T-helper 17 cell (primary cell): ENCODE measurements around the gene ATP10B. TPM values are rescaled to one million over a fixed set of nuclear protein-coding genes. Genes with fewer than 3 reads are reported as not detected.

Experiments used
- ATAC-seq: fragments of 150-1000 bp; cut with Tn5 transposase; 2 replicates; pipeline ENCODE4 v1.10.0; 2021; ENCODE audit warnings: mild to moderate bottlenecking, moderate library complexity
- DNase-seq, 3 donors: peaks; one replicate each; pipeline versions ENCODE4 v3.0.0 to v3.0.0-alpha.2; 2020 to 2021
- H3K9me3 ChIP-seq: one replicate; pipeline ENCODE4 v1.7.0; 2013; ENCODE audit warnings: low read length, mild to moderate bottlenecking; ENCODE audit not compliant: control insufficient read depth, poor library complexity, severe bottlenecking
- H3K27ac Mint-ChIP-seq: one replicate; pipeline ENCODE4 v1.8.0; 2022; ENCODE audit warnings: mild to moderate bottlenecking, moderate library complexity, mixed read lengths
- H3K27me3 Mint-ChIP-seq: one replicate; pipeline ENCODE4 v1.8.0; 2022; ENCODE audit warnings: mixed read lengths
- H3K36me3 Mint-ChIP-seq: one replicate; pipeline ENCODE4 v1.8.0; 2022; ENCODE audit warnings: low read depth, mixed read lengths
- H3K4me1 Mint-ChIP-seq: one replicate; pipeline ENCODE4 v1.8.0; 2022; ENCODE audit warnings: mild to moderate bottlenecking, mixed read lengths
- H3K4me3 Mint-ChIP-seq: one replicate; pipeline ENCODE4 v1.8.0; 2022; ENCODE audit warnings: mild to moderate bottlenecking, moderate library complexity, mixed read lengths
- total RNA-seq, 4 donors: library from RNA in 2 of 4; stranded (reverse) in 2 of 4; gene quantifications; one replicate each; pipeline ENCODE4 v1.2.3 and lab custom pipeline; 2022 to 2026

The ATP10B gene
- total RNA-seq, 2 donors from 2014 or later: not detected

DNA sequence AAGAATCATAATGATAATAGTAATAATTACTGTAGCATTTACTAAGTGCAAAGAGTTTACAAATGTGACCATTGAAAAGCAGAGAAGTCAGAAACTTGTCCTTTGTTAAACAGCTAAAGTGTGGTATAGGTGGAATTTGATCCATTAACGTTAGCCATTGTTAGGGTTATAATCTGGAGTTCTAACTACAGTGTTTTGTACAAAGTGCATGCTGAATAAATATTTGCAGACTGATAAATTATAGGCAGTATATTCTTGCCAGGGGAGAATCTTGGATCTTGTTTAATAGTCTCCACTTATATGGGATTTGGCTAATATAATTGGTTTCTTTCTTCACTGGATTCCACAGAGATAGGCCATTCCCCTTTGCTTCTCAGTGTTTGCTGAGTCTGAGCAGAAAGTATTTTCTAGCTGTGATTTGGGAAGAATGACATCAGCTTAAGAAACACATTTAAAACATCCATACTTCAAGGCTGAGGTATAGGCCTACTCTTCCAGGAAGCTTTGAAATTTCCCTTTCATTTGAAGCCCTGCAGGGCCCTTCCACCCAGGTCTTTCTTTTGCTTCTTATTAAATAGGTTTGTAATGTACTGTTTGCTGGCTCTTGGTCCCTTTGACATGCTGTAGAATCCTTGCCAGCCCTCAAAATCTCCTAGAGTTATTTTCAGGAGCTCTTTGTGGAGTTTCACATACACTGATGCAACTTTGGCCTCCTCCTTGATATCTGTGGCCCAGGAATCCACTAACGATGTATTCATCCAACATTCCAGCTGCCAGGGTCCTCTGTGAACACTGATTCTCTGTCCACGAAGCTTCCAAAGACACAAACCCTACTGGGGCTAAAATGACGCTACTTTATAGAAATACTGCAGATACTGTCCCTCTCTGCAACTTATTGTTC, 51.4 kb downstream of the ATP10B start:
- Mint-ChIP-seq H3K4me3 (no peak overlapping the region), H3K27me3 (peaks cover 11% of the 10 kb centered on the region), H3K27ac (no peak overlapping the region), H3K4me1 (no peaks in the 10 kb centered on the region), H3K36me3 (no peaks in the 10 kb centered on the region)
- ATAC-seq (no peak), DNase-seq (no peak)
- no peaks in the 10 kb centered on the region for H3K9me3 ChIP-seq

- H3K36me3 Mint-ChIP-seq: no peaks in the 10 kb centered on the region
- no peaks in the 10 kb centered on the region for H3K4me1 Mint-ChIP-seq
- ATAC-seq (no peak), DNase-seq (no peak)
- H3K27ac Mint-ChIP-seq: no peak overlapping the region
- no peak overlapping the region for H3K4me3 Mint-ChIP-seq
- peaks cover 7% of the 10 kb centered on the region for H3K27me3 Mint-ChIP-seq
- no peaks in the 10 kb centered on the region for H3K9me3 ChIP-seq
Measured at GRCh38 chr5:160799184-160799583, 52.8 kb downstream of the ATP10B start.

- DNase-seq (no peak), ATAC-seq (no peak)
- Mint-ChIP-seq H3K27me3 (peaks cover 7% of the 10 kb centered on the region), H3K36me3 (no peaks in the 10 kb centered on the region), H3K4me3 (no peak overlapping the region), H3K27ac (no peak overlapping the region), H3K4me1 (no peaks in the 10 kb centered on the region)
- no peaks in the 10 kb centered on the region for H3K9me3 ChIP-seq
Measured at GRCh38 chr5:160797020-160797419, 55.0 kb downstream of the ATP10B start.

- Mint-ChIP-seq H3K36me3 (no peaks in the 10 kb centered on the region), H3K27ac (no peak overlapping the region)
- H3K9me3 ChIP-seq: no peaks in the 10 kb centered on the region
Measured at GRCh38 chr5:160793530-160793899, 58.5 kb downstream of the ATP10B start.

DNA sequence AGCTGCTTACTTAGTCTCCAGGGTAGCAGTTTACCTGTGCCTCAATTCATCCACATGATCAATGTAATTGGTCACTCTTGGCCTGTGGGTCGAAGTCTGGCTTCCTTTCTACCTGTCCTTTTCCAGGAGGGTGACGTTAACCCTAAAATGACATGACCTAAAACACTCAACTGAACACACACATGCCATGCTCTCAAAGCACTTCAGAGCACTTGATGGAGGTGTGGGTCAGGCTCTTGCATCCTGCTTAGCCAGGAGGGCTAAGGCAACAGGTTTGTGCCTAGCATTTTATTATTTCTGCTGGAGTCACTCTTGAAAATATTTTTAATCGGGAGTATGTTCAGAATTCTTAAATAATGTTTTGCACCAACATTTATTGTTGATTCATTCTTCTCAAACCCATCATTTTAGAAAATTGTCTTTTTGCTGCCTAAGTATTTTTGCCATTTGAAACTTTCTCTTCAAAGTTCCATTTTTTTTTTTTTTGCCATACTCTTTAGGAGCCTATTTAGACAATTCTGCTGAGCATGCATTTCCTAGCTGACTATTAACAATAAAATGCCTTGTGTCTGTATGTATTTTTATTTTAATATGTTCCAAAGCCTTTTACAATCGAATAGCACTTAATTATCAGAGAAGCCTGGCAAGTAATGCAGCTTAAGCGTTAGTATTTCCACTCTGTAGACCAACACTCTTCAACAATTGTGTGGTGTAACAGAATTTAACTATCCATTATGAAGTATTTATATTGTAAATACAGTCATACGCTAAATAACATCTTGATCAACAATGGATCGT, 59.1 kb downstream of the ATP10B start:
- ATAC-seq: no peak
- Mint-ChIP-seq H3K36me3 (no peaks in the 10 kb centered on the region), H3K4me1 (no peaks in the 10 kb centered on the region), H3K27ac (no peak overlapping the region), H3K27me3 (peaks cover 8% of the 10 kb centered on the region), H3K4me3 (no peak overlapping the region)
- no peaks in the 10 kb centered on the region for H3K9me3 ChIP-seq
- DNase-seq: no peak

More at GRCh38 chr5:160793530-160793899, 58.5 kb downstream of the ATP10B start:
- DNase-seq: no peak
- no peaks in the 10 kb centered on the region for H3K4me1 Mint-ChIP-seq
- ATAC-seq: no peak
- H3K27me3 Mint-ChIP-seq: peaks cover 2% of the 10 kb centered on the region
- H3K4me3 Mint-ChIP-seq: no peak overlapping the region

DNA sequence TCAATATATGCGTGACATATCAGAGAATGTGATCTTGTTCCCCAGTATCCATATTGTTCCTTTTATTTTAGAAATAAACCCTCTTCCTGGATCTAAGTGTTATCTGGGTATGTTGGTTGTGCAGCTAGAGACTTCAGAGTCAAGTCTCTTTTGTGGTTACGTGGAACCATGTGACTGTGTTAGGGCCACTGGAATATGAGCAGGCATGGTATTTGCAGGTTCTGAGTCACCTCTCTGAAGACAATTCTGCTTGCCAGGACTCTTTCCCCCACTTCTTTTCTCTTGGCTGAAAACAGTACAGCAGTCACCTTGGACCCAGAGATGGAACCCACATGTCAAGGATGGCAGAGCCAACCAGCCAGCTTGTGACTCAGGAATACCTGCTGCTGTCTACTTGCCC, 59.7 kb downstream of the ATP10B start:
- no peaks in the 10 kb centered on the region for H3K36me3 Mint-ChIP-seq
- peaks cover 9% of the 10 kb centered on the region for H3K27me3 Mint-ChIP-seq
- no peaks in the 10 kb centered on the region for H3K9me3 ChIP-seq
- no peak overlapping the region for H3K4me3 Mint-ChIP-seq
- no peak overlapping the region for H3K27ac Mint-ChIP-seq
- ATAC-seq: no peak
- DNase-seq: no peak
- H3K4me1 Mint-ChIP-seq: no peaks in the 10 kb centered on the region

GRCh38 chr5:160789219-160789859, 62.7 kb downstream of the ATP10B start:
- no peaks in the 10 kb centered on the region for H3K9me3 ChIP-seq
- ATAC-seq: no peak
- H3K4me3 Mint-ChIP-seq: no peak overlapping the region
- no peak for DNase-seq
- no peak overlapping the region for H3K27ac Mint-ChIP-seq
- peaks cover 20% of the 10 kb centered on the region for H3K27me3 Mint-ChIP-seq
- H3K36me3 Mint-ChIP-seq: no peaks in the 10 kb centered on the region
- H3K4me1 Mint-ChIP-seq: no peaks in the 10 kb centered on the region

DNA sequence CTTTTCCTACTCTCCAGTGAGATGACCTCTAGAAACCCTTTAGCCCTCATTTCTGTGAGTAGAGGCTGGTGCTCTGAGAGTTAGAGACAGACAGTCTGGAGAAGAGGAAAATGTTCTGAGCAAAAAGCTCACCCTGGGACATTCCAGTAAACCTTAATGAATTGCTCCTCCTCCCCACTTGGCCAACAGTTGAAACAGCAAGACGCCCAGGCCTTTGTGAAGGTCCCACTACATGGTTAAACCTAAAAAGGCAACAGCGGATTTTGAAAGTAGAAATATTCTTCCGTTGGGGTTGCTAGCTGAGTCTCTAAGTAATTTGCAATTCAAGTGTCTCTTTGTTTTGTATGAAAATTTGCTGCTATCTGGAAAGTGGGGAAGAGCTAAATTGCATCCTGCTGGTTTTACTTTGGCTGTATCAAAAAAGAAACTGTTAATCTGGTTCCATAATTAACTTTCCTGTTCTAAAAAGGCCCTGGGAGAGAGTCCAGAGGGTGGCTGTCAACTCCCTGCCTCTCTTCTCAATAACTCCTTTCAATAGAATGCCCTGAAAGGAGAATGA, 63.8 kb downstream of the ATP10B start:
- Mint-ChIP-seq H3K4me1 (no peaks in the 10 kb centered on the region), H3K27me3 (peaks cover 20% of the 10 kb centered on the region), H3K27ac (no peak overlapping the region), H3K4me3 (no peak overlapping the region), H3K36me3 (no peaks in the 10 kb centered on the region)
- no peaks in the 10 kb centered on the region for H3K9me3 ChIP-seq
- ATAC-seq (no peak), DNase-seq (no peak)

DNA sequence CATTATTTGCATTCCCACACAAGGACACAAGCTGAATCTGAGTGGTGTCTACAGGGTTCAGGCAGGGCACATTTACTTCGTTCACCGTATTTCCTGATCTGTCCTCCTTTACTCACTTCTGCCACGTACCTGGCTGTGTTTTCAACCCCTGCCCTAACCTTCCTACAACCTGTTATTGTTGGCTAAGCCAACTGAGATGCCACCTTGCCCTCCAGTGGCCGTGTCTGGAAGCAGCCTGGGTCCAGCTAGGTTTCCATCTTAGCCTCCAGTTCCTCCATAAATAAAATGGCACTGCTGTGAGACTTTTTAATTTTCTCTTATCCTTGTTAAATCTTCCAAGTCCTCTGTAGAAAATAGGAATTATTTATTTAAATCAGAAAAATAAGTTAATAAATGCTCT, 64.8 kb downstream of the ATP10B start:
- DNase-seq: no peak
- Mint-ChIP-seq H3K4me1 (no peaks in the 10 kb centered on the region), H3K27ac (no peak overlapping the region), H3K36me3 (no peaks in the 10 kb centered on the region), H3K27me3 (peaks cover 20% of the 10 kb centered on the region), H3K4me3 (no peak overlapping the region)
- H3K9me3 ChIP-seq: no peaks in the 10 kb centered on the region
- ATAC-seq: peak; percentile 39

DNA sequence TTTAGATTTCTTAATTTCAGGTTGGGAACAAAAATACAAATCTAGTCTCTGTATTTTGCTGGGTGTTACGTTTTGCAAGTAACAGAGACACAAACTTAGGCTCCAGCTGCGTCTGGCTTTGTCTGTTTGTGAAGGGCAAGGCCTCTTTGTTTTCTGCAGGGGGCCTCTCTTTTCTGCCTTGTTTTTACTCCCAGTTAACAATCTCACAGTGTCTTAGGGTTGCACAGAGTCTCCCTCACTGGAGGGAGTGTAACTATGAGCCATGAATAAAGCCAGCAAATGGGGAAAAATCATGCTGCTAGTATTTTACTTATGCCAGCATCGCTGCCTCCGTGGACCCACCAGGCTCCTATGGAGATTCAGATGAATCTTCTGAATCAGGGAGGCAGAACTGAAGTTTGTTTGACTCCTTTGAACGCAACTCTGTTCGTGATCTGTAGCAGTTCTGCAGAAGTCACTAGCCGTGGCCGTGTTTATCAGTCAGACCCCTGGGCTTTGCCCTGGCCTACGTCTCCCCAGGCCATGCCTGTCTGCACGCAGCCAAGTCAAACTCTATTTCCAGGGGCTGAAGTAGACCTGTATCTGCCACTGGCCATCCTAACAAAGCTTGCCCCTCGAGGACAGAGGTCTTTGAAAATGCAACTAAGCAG, 77.2 kb downstream of the ATP10B start:
- no peak overlapping the region for H3K4me3 Mint-ChIP-seq
- H3K36me3 Mint-ChIP-seq: no peaks in the 10 kb centered on the region

DNA sequence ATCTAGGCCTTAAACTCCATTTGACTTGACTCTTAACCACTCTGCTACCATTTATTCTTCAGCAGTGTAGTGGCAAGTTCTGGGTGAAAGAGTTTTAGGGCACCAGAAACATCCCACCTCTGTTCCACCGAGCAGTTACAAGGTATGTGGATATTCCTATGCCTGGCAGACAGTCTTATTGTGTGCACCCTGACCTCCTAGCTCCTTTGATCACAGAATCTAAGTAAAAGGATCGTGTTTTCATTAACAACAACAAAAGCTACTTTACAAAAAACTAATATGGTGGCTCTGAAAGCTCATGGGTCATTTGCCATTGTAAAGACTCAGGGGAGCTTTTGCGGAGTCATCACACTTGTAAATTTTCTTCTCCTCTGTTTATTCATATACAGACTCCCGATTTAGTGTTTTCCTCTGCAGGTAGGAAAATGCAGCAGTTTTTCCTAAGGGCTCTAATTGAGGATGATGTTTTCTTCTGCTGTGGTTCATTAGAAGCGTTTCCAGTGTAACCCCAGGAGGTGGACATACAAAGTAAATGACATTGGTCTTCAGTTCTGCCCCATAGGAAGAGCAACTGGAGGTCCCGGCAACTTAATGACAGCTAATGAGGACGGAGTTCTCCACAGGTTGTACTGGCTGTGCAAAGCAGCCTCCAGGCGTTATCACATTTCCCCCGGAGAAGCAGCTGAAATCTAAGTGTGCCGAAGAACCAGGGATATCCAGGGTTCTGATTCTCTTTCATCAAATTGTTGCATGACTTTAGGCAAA, 78.2 kb downstream of the ATP10B start:
- H3K9me3 ChIP-seq: no peaks in the 10 kb centered on the region
- DNase-seq (no peak), ATAC-seq (no peak)
- Mint-ChIP-seq H3K27me3 (peaks cover 6% of the 10 kb centered on the region), H3K27ac (no peak overlapping the region), H3K36me3 (no peaks in the 10 kb centered on the region), H3K4me1 (no peaks in the 10 kb centered on the region), H3K4me3 (no peak overlapping the region)

More for the DNA sequence above, 77.2 kb downstream of the ATP10B start:
- no peaks in the 10 kb centered on the region for H3K4me1 Mint-ChIP-seq
- no peaks in the 10 kb centered on the region for H3K9me3 ChIP-seq
- DNase-seq (no peak), ATAC-seq (no peak)
- peaks cover 6% of the 10 kb centered on the region for H3K27me3 Mint-ChIP-seq
- H3K27ac Mint-ChIP-seq: no peak overlapping the region

DNA sequence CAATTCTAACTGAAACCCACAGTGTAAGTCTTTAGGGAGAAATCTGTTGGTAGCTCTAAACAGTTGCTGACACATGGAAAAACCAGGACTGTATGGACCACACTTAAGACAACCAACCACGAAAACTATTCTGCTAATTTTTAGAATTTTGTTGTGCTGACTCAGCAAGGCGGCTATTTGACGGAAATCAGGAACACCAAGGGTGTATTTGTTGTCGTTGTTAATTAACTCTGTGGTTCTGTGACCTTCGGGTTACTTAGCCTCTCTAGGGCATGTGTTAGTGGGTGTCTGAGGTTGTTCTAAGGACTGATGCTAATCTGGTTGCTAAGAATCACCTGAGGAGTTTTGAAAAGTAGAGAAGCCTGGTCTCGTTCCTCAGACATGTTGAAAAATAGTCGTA, 79.2 kb downstream of the ATP10B start:
- Mint-ChIP-seq H3K36me3 (no peaks in the 10 kb centered on the region), H3K27me3 (peaks cover 6% of the 10 kb centered on the region), H3K4me3 (no peak overlapping the region), H3K27ac (no peak overlapping the region), H3K4me1 (no peaks in the 10 kb centered on the region)
- ATAC-seq (no peak), DNase-seq (no peak)
- no peaks in the 10 kb centered on the region for H3K9me3 ChIP-seq
